HEK293 (cell line): ENCODE data around the gene SMIM38.

ENCODE experiments used
- CTCF ChIA-PET: fragments of 350-600 bp; formaldehyde crosslinking; extraction: SDS; loops from one replicate; lab custom pipeline; 2021; ENCODE audit warnings: antibody characterized with exemption; lab: Yijun Ruan, JAX
- POLR2A ChIA-PET: fragments of 300-600 bp; formaldehyde crosslinking; extraction: SDS; loops from one replicate; lab custom pipeline; 2020; ENCODE audit warnings: antibody characterized with exemption, inconsistent platforms; lab: Yijun Ruan, JAX
- H3K27ac ChIP-seq: fragments of 200-500 bp; sonication (Bioruptor generic); 2 replicates; pipeline ENCODE4 v1.5.1; 2014; ENCODE audit warnings: low read depth, low read length, control low read depth, inconsistent platforms; ENCODE audit errors: extremely low read depth
- H3K36me3 ChIP-seq, 2 experiments: fragments of 200-500 bp in 1 of 2; sonication (Bioruptor generic) in 1 of 2; 1 replicate in 1 of 2; 2 replicates in 1 of 2; pipeline ENCODE4 v1.5.1; 2014 to 2017; ENCODE audit warnings: inconsistent platforms in 2 of 2, low read length in 2 of 2; ENCODE audit not compliant: control insufficient read depth in 2 of 2, insufficient read depth in 1 of 2
- H3K4me1 ChIP-seq: fragments of 200-500 bp; sonication (Bioruptor generic); 2 replicates; pipeline ENCODE4 v1.5.1; 2014; ENCODE audit warnings: mild to moderate bottlenecking, low read length, inconsistent platforms; ENCODE audit not compliant: control insufficient read depth, insufficient read depth
- H3K4me3 ChIP-seq: 2 replicates; pipeline ENCODE4 v1.5.1; 2011; ENCODE audit warnings: low read depth, mild to moderate bottlenecking, control low read depth, low read length, moderate library complexity
- H3K9me3 ChIP-seq: fragments of 200-500 bp; sonication (Bioruptor generic); 2 replicates; pipeline ENCODE4 v1.5.1; 2014; ENCODE audit warnings: low read depth, low read length, inconsistent platforms; ENCODE audit not compliant: control insufficient read depth, insufficient read depth
- GLI4 ChIP-seq: fragments of 450-650 bp; formaldehyde crosslinking; IDR thresholded peaks from 2 replicates; pipeline ENCODE4 v1.5.1; 2016; ENCODE audit warnings: missing biosample characterization, missing genetic modification characterization
- HOXD13 ChIP-seq: sonication (generic); formaldehyde crosslinking; IDR thresholded peaks from 2 replicates; pipeline ENCODE4 v1.8.0; 2022; ENCODE audit warnings: missing genetic modification reagents, borderline replicate concordance
- KLF8 ChIP-seq: fragments of 450-650 bp; formaldehyde crosslinking; IDR thresholded peaks from 2 replicates; pipeline ENCODE4 v1.5.1; 2016; ENCODE audit warnings: missing biosample characterization, missing genetic modification characterization
- KLF9 ChIP-seq: fragments of 450-650 bp; formaldehyde crosslinking; IDR thresholded peaks from 2 replicates; pipeline ENCODE4 v1.5.1; 2016; ENCODE audit warnings: missing biosample characterization, missing genetic modification characterization, low read depth
- ZBTB48 ChIP-seq: fragments of 450-650 bp; formaldehyde crosslinking; IDR thresholded peaks from 2 replicates; pipeline ENCODE4 v1.5.1; 2016; ENCODE audit warnings: missing biosample characterization, missing genetic modification characterization
- ZNF211 ChIP-seq: fragments of 450-650 bp; formaldehyde crosslinking; IDR thresholded peaks from 2 replicates; pipeline ENCODE4 v1.5.1; 2016; ENCODE audit warnings: low read depth, missing biosample characterization, missing genetic modification characterization
- ZNF266 ChIP-seq: fragments of 450-650 bp; formaldehyde crosslinking; IDR thresholded peaks from 2 replicates; pipeline ENCODE4 v1.5.1; 2016; ENCODE audit warnings: missing biosample characterization, missing genetic modification characterization, low read depth
- ZNF510 ChIP-seq: fragments of 450-650 bp; formaldehyde crosslinking; IDR thresholded peaks from 2 replicates; pipeline ENCODE4 v1.5.1; 2018; ENCODE audit warnings: mild to moderate bottlenecking, missing genetic modification characterization, missing biosample characterization; ENCODE audit not compliant: insufficient replicate concordance
- ZNF521 ChIP-seq: fragments of 450-650 bp; formaldehyde crosslinking; IDR thresholded peaks from 2 replicates; pipeline ENCODE4 v1.5.1; 2017; ENCODE audit warnings: missing biosample characterization, mild to moderate bottlenecking, missing genetic modification characterization
- ZNF530 ChIP-seq: fragments of 450-650 bp; formaldehyde crosslinking; IDR thresholded peaks from 2 replicates; pipeline ENCODE4 v1.5.1; 2016; ENCODE audit warnings: low read depth, missing biosample characterization, missing genetic modification characterization
- ZNF548 ChIP-seq: fragments of 450-650 bp; formaldehyde crosslinking; IDR thresholded peaks from 2 replicates; pipeline ENCODE4 v1.5.1; 2016; ENCODE audit warnings: missing biosample characterization, missing genetic modification characterization
- ZNF560 ChIP-seq: fragments of 450-650 bp; formaldehyde crosslinking; IDR thresholded peaks from 2 replicates; pipeline ENCODE4 v1.5.1; 2017; ENCODE audit warnings: missing biosample characterization, missing genetic modification characterization, borderline replicate concordance
- ZSCAN23 ChIP-seq: fragments of 450-650 bp; formaldehyde crosslinking; IDR thresholded peaks from 2 replicates; pipeline ENCODE4 v1.5.1; 2016; ENCODE audit warnings: missing biosample characterization, missing genetic modification characterization
- TF ChIP-seq, protein P1 (sequence below): fragments of 450-650 bp; formaldehyde crosslinking; IDR thresholded peaks from 2 replicates; pipeline ENCODE4 v1.5.1; 2016; ENCODE audit warnings: missing biosample characterization, missing genetic modification characterization
- TF ChIP-seq, protein P2 (sequence below): fragments of 450-650 bp; formaldehyde crosslinking; conservative IDR thresholded peaks from 2 replicates; pipeline ENCODE4 v1.5.1; 2016; ENCODE audit warnings: low read depth, missing biosample characterization, missing genetic modification characterization
- TF ChIP-seq, protein P3 (sequence below): fragments of 450-650 bp; formaldehyde crosslinking; IDR thresholded peaks from 2 replicates; pipeline ENCODE4 v1.5.1; 2017; ENCODE audit warnings: missing biosample characterization, missing genetic modification characterization
- TF ChIP-seq, protein P4 (sequence below): fragments of 450-650 bp; formaldehyde crosslinking; IDR thresholded peaks from 2 replicates; pipeline ENCODE4 v1.5.1; 2016; ENCODE audit warnings: missing biosample characterization, missing genetic modification characterization
- TF ChIP-seq, protein P5 (sequence below): fragments of 450-650 bp; formaldehyde crosslinking; IDR thresholded peaks from 2 replicates; pipeline ENCODE4 v1.5.1; 2016; ENCODE audit warnings: missing biosample characterization, missing genetic modification characterization
- TF ChIP-seq, protein P6 (sequence below): fragments of 450-650 bp; formaldehyde crosslinking; IDR thresholded peaks from 2 replicates; pipeline ENCODE4 v1.5.1; 2016; ENCODE audit warnings: missing biosample characterization, missing genetic modification characterization

SMIM38 gene

DNA sequence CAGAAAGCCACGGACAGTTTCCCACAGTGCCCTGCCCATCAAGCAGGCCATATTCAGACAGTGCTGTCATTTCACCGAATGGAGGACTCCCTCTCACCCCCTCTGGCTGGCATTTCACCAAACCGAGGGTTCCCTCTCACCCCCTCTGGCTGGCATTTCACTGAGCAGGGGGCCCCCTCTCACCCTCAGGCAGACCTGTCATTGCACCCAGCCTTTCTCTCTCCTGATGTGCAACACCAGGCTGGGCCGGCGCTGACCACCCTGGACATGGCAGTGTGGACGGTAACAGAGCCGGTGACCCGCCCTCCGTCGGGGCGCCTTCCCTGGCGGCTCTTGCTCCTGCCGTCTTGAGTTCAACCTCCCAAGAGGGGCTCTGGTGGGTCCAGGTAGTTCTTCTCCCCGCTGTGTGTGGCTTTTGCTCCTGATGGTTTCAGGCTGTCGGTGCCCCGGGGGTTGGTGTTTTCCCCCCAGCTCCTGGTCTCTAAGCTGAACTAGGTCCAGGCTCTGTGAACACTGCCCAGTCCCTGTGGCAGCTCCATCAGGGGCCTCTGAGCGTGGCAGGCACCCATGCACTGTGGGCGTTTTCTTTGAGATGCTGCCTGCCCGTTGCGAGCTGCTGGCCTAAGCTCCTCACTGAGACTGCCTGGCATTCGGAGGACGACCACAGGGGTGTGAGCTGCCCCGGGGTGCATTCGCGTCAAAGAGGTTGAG, 46.9 kb downstream of the SMIM38 start (continued):
- TF ChIP-seq, protein P1, sequence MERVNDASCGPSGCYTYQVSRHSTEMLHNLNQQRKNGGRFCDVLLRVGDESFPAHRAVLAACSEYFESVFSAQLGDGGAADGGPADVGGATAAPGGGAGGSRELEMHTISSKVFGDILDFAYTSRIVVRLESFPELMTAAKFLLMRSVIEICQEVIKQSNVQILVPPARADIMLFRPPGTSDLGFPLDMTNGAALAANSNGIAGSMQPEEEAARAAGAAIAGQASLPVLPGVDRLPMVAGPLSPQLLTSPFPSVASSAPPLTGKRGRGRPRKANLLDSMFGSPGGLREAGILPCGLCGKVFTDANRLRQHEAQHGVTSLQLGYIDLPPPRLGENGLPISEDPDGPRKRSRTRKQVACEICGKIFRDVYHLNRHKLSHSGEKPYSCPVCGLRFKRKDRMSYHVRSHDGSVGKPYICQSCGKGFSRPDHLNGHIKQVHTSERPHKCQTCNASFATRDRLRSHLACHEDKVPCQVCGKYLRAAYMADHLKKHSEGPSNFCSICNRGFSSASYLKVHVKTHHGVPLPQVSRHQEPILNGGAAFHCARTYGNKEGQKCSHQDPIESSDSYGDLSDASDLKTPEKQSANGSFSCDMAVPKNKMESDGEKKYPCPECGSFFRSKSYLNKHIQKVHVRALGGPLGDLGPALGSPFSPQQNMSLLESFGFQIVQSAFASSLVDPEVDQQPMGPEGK (tag by site-specific recombination): no peak
- TF ChIP-seq GLI4 (no peak), ZSCAN23 (tag by site-specific recombination) (no peak), HOXD13 (CRISPR knock-in tag) (no peak)
- TF ChIP-seq, all 188 proteins: peak for 0

DNA sequence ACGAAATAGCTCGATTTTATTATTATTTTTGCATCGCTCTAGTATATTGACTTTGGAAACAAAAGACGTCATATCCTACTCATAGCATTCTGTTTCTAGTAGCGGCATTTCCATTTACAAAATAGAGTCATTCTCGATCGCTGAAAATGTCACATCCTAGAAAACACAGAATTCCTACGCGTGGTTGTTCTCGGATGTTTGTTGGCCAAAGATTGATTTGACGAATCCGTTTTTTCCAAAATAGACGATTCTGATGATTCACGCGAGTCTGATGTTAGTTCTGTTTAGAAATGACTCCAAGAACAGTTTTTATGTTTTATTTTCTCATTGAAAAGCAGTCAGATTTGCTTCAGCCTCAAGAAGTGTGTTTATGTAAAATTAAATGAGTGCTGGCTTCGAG, 47.6 kb downstream of the SMIM38 start:
- Histone ChIP-seq H3K4me1 (no peaks in the 10 kb centered on the region), H3K36me3 (no peaks in the 10 kb centered on the region), H3K4me3 (no peak overlapping the region), H3K9me3 (no peaks in the 10 kb centered on the region), H3K27ac (no peak overlapping the region)
- ChIA-PET POLR2A (no interaction called here), CTCF (interaction anchor here (0.5 to 1.0 kb wide), 2 partner anchors 71 to 467 kb away, joined by 3 read pairs; no protein-coding TSS in a partner anchor)
- TF ChIP-seq, protein P2, sequence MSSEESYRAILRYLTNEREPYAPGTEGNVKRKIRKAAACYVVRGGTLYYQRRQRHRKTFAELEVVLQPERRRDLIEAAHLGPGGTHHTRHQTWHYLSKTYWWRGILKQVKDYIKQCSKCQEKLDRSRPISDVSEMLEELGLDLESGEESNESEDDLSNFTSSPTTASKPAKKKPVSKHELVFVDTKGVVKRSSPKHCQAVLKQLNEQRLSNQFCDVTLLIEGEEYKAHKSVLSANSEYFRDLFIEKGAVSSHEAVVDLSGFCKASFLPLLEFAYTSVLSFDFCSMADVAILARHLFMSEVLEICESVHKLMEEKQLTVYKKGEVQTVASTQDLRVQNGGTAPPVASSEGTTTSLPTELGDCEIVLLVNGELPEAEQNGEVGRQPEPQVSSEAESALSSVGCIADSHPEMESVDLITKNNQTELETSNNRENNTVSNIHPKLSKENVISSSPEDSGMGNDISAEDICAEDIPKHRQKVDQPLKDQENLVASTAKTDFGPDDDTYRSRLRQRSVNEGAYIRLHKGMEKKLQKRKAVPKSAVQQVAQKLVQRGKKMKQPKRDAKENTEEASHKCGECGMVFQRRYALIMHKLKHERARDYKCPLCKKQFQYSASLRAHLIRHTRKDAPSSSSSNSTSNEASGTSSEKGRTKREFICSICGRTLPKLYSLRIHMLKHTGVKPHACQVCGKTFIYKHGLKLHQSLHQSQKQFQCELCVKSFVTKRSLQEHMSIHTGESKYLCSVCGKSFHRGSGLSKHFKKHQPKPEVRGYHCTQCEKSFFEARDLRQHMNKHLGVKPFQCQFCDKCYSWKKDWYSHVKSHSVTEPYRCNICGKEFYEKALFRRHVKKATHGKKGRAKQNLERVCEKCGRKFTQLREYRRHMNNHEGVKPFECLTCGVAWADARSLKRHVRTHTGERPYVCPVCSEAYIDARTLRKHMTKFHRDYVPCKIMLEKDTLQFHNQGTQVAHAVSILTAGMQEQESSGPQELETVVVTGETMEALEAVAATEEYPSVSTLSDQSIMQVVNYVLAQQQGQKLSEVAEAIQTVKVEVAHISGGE (tag by site-specific recombination): no peak
- TF ChIP-seq, protein P3, sequence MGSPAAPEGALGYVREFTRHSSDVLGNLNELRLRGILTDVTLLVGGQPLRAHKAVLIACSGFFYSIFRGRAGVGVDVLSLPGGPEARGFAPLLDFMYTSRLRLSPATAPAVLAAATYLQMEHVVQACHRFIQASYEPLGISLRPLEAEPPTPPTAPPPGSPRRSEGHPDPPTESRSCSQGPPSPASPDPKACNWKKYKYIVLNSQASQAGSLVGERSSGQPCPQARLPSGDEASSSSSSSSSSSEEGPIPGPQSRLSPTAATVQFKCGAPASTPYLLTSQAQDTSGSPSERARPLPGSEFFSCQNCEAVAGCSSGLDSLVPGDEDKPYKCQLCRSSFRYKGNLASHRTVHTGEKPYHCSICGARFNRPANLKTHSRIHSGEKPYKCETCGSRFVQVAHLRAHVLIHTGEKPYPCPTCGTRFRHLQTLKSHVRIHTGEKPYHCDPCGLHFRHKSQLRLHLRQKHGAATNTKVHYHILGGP (tag by site-specific recombination): no peak
- no peak for TF ChIP-seq KLF8
- TF ChIP-seq KLF9 (tag by site-specific recombination): no peak
- TF ChIP-seq, protein P4, sequence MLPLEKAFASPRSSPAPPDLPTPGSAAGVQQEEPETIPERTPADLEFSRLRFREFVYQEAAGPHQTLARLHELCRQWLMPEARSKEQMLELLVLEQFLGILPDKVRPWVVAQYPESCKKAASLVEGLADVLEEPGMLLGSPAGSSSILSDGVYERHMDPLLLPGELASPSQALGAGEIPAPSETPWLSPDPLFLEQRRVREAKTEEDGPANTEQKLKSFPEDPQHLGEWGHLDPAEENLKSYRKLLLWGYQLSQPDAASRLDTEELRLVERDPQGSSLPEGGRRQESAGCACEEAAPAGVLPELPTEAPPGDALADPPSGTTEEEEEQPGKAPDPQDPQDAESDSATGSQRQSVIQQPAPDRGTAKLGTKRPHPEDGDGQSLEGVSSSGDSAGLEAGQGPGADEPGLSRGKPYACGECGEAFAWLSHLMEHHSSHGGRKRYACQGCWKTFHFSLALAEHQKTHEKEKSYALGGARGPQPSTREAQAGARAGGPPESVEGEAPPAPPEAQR (tag by site-specific recombination): no peak
- TF ChIP-seq ZBTB48 (tag by site-specific recombination): no peak
- no peak for TF ChIP-seq ZNF211
- TF ChIP-seq ZNF521 (tag by site-specific recombination): no peak
- TF ChIP-seq ZNF510 (tag by site-specific recombination): no peak
- no peak for TF ChIP-seq ZNF560 (tag by site-specific recombination)

DNA sequence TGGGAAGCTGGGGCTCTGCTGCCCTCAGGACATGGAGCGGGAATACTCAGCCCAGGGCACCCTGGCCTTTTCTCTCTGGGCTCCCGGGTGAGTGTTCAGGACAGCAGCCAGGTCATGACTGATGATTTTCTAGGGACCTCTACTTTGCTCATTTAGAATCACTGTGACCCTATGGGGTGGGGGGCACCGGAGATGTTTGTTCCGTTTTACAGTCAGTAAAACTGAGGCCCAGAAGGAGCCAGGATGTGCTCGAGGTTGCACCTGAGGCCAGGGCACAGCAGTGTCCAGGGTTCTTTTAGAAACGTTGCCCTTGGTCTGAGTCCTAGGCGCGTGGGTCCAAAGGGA, 48.1 kb downstream of the SMIM38 start:
- no peak overlapping the region for H3K4me3 ChIP-seq
- H3K27ac ChIP-seq: no peak overlapping the region
- no peaks in the 10 kb centered on the region for H3K9me3 ChIP-seq
- ChIA-PET POLR2A (no interaction called here), CTCF (no interaction called here)
- H3K4me1 ChIP-seq: no peaks in the 10 kb centered on the region
- H3K36me3 ChIP-seq: no peaks in the 10 kb centered on the region
- no peak for TF ChIP-seq ZNF548
- TF ChIP-seq ZNF266 (tag by site-specific recombination): no peak
- TF ChIP-seq ZNF530 (tag by site-specific recombination): no peak
- TF ChIP-seq, protein P5, sequence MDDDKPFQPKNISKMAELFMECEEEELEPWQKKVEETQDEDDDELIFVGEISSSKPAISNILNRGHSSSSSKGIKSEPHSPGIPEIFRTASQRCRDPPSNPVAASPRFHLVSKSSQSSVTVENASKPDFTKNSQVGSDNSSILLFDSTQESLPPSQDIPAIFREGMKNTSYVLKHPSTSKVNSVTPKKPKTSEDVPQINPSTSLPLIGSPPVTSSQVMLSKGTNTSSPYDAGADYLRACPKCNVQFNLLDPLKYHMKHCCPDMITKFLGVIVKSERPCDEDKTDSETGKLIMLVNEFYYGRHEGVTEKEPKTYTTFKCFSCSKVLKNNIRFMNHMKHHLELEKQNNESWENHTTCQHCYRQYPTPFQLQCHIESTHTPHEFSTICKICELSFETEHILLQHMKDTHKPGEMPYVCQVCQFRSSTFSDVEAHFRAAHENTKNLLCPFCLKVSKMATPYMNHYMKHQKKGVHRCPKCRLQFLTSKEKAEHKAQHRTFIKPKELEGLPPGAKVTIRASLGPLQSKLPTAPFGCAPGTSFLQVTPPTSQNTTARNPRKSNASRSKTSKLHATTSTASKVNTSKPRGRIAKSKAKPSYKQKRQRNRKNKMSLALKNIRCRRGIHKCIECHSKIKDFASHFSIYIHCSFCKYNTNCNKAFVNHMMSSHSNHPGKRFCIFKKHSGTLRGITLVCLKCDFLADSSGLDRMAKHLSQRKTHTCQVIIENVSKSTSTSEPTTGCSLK (tag by site-specific recombination): no peak
- TF ChIP-seq, protein P6, sequence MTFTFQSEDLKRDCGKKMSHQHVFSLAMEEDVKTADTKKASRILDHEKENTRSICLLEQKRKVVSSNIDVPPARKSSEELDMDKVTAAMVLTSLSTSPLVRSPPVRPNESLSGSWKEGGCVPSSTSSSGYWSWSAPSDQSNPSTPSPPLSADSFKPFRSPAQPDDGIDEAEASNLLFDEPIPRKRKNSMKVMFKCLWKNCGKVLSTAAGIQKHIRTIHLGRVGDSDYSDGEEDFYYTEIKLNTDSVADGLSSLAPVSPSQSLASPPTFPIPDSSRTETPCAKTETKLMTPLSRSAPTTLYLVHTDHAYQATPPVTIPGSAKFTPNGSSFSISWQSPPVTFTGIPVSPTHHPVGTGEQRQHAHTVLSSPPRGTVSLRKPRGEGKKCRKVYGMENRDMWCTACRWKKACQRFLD: no peak
